T follicular helper cell (primary cell): Measurements from ENCODE around the gene PPP2R2C.

Experiments
- DNase-seq: peaks from one replicate; pipeline ENCODE4 v3.0.0-alpha.2; 2020; ENCODE audit warnings: low read depth

Gene PPP2R2C

DNA sequence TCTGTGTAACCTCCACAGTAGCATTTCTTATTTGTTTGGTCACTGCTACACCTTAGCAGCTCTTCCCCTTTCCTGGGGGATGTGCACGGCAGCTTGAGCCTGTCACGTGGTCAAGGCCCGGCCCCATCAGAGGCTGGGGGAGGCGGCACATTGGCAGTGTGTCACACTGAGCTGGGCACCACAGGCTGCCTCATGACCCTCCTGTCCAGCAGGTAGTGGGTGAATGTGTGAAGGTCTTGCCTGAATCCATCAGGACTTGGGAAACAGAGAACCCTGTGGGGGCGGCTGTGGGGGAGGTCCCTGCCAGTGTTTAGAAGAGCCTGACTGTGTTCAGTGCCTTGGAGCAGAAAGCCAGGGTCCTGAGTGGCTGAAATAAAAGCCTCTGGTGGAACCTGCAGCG lies 169.5 kb downstream of the PPP2R2C start:
- DNase-seq, result no peak

DNA sequence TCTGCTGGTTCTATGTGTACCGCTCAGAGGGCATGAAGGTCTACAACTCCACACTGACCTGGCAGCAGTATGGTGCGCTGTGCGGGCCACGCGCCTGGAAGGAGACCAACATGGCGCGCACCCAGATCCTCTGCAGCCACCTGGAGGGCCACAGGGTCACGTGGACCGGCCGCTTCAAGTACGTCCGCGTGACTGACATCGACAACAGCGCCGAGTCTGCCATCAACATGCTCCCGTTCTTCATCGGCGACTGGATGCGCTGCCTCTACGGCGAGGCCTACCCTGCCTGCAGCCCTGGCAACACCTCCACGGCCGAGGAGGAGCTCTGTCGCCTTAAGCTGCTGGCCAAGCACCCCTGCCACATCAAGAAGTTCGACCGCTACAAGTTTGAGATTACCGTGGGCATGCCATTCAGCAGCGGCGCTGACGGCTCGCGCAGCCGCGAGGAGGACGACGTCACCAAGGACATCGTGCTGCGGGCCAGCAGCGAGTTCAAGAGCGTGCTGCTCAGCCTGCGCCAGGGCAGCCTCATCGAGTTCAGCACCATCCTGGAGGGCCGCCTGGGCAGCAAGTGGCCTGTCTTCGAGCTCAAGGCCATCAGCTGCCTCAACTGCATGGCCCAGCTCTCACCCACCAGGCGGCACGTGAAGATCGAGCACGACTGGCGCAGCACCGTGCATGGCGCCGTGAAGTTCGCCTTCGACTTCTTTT lies 170.5 kb downstream of the PPP2R2C start:
- DNase-seq, result no peak

DNA sequence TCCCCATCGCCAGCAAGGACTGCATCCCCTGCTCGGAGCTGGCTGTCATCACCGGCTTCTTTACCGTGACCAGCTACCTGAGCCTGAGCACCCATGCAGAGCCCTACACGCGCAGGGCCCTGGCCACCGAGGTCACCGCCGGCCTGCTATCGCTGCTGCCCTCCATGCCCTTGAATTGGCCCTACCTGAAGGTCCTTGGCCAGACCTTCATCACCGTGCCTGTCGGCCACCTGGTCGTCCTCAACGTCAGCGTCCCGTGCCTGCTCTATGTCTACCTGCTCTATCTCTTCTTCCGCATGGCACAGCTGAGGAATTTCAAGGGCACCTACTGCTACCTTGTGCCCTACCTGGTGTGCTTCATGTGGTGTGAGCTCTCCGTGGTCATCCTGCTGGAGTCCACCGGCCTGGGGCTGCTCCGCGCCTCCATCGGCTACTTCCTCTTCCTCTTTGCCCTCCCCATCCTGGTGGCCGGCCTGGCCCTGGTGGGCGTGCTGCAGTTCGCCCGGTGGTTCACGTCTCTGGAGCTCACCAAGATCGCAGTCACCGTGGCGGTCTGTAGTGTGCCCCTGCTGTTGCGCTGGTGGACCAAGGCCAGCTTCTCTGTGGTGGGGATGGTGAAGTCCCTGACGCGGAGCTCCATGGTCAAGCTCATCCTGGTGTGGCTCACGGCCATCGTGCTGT lies 171.2 kb downstream of the PPP2R2C start:
- no peak for DNase-seq

DNA sequence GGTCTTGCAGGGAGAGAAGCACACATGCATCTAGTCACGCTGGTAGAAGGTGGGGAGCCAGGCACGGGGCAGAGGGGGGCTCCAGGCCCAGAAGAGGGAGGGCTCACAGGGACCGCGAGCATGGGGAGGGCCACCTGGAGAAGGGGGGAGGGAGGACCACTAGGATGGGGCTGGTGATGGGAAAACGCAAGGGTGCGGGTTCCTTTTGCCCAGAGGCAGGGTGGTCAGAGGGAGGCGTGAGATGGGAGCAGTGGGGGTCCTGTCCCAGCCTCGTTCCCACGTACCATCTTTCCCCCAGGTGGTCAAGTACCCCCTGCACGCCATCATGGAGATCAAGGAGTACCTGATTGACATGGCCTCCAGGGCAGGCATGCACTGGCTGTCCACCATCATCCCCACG lies 172.1 kb downstream of the PPP2R2C start:
- no peak for DNase-seq

DNA sequence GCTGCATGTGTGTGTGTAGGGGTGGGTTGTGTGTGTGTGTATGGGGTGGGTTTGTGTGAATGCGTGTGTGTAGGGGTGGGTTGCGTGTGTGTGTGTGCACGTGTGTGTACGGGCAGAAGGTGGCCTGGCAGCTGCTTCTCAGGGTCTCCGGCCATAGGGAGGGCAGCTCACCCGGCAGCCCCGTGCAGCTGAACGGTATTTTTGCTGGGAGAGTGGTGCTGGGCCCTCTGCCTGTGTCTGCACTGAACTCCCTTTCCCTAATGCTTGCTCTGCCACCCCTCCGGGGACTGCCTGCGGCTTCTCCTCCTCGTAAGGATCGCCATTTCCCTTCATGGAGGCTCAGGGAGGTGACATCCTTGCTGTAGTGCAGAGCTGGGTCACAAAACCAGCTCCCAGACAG lies 172.5 kb downstream of the PPP2R2C start:
- DNase-seq, result no peak

DNA sequence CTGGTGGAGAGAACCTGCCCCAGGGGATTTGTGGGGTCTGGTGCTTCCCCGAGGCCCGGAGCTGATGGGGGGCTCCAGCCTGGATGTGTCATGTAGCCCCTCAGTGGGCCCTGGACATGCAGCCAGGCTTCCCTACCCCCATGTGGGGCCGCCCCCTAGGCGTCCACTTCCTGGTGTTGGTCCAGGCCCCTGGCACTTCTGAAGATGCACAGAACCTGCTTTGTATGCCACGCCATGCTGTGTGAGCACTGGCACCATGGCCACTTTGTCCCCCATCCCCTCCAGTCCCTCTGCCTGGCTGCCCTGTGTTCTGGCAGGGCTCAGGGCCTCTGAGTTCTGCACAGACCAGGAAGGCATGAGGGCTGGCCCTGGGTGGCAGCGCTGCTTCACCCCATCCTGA lies 173.6 kb downstream of the PPP2R2C start:
- no peak for DNase-seq

DNA sequence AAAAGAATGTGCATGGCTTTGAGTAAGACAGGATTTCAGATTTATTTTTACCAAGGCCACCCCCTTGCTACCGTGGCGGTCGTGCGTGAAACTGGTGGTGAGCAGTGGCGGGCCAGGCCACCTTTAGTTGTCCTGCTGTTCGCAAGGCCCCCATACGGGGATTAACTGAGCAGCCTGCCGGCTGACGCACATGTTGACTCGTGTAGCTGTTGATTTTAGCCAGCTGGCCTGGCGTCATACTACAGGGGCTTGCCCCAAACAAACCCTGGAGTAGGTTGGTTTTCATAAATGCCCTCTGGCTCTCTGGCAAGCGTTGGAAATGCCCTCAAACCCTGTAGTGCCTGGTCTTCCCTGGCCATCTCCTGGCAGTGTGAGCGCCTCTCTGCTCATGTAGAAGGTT lies 174.4 kb downstream of the PPP2R2C start:
- no peak for DNase-seq

DNA sequence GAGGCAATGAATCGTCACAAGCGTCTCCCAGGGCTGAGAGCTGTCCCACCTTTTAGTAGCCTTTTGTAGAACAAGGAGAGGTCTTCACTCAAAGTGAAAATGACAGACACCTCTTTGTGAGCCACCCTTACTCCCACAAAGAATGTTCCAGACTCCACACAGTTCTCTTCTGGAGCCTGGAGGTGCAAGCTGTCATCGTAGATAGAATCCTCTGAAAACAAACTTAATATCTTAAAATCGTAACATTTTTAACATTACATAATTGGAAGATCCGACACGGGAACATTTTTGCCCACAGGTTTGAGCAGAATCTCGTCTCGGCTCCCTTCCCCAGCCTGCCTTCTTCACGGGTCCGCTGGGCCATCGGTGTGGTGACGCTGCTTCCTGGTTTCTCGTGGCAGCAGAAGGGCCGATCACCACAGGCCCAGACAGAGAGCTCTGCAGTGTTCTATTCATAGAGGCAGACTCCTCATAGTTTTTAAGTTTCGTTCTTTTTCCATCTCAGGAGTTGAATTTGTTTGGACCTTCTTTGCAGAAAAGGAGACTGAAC lies 175.1 kb downstream of the PPP2R2C start:
- no peak for DNase-seq

DNA sequence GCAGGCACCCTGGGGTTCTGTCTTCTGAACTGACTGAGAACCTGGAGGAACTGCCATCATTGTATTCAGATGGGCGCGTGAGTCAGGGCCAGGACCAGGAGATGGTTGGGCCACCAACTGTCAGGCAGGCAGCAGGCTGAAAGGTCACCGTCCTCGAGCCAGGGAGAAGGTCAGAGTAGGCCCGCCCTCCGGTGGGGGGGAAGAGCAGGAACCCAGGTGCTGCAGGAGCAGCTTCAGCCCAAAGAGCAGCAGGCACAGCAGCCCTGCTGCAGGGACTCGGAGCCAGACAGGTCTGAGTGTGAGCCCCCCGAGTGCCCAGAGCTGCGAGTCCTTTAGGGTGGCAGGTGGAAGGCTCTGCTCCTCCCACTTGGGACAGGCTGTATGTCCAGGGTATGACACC lies 176.4 kb downstream of the PPP2R2C start:
- DNase-seq, result no peak

DNA sequence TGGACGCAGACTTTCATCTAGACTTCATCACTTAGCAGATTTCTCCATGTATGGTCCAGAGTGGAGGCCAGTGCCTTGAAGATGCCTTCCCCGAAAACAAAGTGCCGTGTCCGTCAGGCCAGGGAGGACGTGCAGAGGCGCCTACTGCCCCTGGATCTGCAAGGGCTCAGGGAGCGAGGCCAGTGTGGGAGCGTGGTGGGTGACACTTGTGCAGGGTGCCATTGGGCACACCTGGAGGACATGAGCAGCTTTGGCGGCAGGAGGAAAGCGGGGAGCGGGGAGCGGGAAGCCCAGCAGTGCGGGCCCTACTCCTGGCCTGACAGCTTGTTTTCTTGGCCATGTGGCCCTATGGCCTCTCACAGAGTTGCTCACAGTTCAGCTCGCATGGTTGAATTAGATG lies 176.9 kb downstream of the PPP2R2C start:
- no peak for DNase-seq

DNA sequence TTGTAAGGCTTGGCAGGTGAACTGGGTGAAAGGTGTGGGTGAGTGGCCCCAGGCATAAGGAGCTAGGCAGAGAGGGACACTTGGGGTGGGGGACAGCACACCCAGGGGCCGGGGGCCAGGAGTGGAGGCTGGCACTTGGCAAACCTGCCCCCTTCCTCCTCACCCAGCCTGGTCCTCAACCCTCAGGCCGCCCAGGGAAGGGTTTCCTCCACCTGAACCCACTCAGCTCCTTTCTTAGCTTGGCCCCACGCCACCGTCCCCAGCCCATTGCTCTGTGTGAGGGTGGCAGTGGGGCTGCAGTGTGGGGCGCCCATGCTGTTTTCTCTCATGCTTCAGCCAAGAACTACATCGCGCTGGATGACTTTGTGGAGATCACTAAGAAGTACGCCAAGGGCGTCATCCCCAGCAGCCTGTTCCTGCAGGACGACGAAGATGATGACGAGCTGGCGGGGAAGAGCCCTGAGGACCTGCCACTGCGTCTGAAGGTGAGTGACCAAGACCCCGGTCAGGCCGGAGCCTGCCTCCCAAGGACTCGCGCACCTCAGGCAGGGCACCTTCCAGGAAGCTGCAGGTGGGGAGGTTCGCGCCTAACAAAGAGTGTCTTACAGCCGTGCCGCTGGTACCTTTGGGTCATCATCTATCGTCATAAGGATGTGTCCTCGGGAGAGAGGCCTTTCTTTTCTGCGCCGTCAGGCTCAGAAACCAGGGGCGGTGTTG lies 177.6 kb downstream of the PPP2R2C start:
- no peak for DNase-seq

DNA sequence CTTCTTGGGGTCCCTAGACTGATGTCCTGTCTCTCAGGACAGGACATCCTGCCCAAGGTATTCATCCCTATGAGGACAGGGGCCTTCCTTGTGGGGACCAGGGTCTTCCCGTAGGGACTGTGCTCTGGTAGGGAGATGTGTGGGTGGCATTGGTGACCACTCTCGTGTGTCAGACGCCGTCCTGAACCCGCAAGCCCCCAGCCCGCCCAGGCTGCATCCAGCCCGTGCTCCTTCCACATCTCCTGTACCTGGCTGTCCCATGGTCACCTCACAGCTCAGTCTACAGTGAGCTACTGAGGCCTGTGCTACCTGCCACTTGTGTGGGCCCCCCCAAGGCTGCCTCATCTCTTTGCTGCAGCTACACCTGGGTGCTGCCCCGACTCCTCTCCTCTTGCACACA lies 178.8 kb downstream of the PPP2R2C start:
- DNase-seq, result no peak

DNA sequence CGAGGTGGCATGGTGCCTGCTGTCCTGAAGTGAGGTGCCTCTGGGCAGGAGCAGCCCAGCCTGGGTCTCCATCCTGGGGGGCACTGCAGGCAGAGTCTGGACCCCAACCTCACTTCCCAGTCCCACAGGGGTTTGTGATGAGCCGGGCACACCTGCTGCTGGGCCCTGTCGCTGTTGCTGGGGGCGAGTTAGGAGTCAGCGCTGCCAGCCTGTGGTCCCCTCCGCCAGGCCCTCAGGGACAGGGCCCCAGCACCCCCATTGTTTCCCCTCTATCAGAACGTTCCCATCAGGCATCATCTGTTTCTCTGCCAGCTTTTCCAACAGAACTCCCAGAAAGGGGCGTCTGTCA lies 179.3 kb downstream of the PPP2R2C start:
- DNase-seq, result no peak

DNA sequence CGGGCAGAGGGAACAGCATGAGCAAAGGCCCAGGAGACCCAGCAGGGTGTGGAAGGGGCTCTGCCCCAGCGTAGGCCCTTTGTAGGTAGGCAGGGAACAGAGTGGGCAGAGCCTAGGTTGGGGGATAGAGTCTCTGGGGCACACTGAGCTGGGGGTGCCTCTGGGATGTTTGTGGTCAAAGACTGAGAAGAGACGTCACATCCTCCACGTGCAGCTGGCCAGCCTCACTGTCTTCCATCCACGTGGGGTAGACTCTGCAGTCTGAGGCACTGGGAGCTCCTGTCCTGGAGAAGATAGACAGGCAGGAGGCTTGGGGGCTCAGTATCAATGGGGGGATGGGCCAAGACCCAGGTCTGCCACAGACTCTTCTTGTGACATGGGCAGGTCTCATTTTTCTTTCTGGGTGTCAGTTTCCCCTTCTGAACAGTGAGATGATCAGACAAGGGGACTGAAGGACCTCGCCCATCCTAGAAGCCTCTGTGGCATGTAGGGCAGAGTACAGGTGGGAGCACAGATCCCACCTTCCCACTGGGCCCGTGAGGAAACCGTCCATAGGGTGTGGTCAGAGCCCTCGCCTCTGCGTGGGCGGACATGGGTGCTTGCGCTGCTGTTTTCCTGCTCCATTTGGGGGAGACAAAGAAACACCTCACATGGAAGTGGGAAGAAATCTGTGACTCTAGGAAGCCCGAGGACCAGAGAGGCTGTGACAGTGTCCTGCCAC lies 179.9 kb downstream of the PPP2R2C start:
- no peak for DNase-seq

DNA sequence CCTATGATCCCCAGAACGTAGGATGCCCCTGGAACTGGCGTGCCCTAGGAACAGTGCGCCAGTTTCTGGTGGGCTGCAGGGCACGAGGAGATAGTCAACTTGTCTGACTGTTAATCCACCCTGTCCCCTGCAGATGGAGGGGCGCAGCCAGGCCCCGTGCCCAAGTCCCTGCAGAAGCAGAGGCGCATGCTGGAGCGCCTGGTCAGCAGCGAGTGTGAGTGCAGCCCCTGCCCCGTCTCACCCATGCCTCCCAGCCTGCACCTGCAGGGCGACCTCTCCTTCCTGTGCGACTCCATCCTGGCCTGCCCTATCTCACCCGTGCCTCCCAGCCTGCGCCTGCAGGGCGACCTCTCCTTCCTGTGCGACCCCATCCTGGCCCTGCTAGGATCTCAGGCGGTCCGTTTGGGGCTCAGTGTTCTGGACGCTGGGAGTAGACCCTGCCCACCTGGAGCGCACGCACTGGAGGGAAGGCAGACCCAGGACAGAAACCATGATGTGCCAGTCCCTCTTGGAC lies 180.6 kb downstream of the PPP2R2C start:
- DNase-seq, result no peak

DNA sequence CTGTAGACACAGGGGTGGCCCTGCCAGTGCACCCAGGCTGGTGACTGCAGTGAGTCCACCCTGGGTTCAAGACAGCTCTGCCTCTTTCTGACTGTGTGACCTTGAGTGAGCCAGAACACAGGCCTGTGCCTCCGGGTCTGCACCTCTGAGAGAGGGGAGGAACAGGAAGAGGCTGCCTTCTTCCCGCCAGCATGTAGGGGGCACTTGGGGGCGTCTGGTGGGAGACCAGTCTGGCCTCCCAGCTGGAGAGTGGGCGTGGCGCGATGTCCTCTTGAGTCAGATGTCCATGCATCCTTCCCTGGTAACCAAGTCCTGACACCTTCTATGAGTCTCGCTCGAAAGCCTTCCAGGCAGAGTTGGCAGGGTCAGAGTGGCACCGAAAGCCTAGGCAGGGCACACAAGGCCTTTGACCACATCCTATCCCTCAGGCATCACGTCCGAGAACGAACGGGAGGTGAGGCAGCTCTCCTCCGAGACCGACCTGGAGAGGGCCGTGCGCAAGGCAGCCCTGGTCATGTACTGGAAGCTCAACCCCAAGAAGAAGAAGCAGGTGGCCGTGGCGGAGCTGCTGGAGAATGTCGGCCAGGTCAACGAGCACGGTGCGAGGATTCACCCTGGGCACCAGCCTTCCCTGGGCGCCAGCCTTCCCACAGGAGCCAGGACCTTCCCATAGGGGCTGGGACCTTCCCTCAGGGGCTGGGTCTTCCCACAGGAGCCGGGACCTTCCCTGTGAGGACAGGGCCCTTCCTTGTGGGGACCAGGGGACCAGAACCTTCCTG lies 181.5 kb downstream of the PPP2R2C start:
- DNase-seq, result no peak

DNA sequence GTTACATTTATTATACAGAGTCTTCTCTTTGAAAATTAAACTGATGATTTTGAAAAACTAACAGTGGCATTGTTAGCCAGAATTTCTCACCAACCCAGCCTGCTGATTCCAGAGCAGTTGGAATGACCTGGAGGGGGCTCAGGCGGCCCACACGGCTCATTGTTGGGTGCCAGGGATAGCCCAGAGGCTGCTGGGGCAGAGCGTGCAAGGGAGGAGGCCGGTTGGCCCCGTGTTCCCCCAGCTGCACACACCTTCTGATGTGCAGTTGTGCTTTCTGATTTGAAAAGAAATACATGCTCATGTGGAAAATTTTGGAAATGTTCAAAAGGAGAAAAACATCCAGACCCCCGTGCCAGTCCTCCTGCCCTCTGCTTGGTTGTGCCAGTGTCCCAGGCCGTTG lies 182.2 kb downstream of the PPP2R2C start:
- no peak for DNase-seq

DNA sequence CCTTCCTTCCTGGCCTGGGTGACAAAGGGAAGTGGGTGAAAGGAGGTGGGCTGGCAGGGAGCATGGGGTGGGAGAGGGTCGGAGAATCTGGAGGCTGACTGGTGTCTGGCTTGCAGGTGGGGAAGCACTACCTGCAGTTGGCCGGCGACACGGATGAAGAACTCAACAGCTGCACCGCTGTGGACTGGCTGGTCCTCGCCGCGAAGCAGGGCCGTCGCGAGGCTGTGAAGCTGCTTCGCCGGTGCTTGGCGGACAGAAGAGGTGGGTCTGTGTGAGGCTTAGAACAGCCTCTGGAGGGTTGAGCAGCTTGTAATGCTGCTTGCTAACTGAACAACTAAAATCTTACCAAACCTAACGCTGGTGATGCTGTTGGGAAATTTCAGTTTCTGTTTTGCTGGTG lies 183.5 kb downstream of the PPP2R2C start:
- no peak for DNase-seq

DNA sequence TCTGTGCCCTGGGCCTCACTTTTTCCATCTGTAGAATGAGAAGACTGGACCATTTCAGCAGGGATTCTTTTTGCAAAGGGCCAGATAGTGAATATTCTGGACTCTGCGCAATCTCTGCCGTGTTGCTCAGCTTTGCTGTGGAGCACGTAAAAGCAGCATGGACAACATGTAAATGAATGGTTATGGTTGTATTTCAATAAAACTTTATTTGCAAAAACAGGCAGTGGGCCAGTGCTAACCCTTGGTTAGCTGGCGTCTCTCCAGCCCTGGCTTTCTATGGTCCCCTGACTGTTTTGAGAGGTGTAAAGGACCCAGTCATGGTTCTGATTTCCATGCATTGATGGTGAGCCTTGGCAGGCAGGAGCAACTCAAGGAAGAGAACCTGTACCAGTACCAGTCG lies 184.1 kb downstream of the PPP2R2C start:
- no peak for DNase-seq

DNA sequence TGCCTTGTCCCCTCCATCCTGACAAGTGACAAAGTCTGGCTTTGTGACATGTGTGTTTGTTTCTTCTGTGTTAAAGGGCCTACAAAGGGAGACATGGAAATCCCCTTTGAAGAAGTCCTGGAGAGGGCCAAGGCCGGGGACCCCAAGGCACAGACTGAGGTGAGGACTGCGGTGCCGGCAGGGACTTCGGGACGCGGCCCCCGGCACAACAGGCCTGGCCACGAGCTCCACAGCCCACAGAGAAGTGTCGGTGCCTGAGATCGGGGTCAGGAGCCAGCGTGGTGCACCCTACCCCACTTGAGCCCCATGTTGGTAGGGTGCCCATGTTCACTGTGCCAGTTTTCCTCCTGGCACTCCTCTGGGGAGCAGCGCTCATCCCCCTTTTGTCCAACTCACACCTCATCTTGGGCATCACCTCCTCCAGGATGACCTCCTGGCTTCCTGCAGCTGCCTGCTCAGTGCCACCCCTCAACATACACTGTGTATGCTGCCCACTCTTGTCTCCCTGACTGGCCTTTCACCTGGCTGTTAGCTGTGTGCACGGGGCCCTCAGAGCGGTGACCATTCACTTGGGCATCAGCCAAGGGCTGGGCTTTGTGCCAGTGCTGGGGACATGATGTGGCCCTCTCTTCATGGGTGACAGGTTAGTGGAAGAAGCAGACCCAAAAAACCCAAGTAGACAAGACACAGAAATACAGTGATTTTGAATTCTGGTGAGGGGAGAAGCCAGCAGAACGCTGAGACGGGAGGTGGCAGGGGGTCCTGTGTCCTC lies 185.2 kb downstream of the PPP2R2C start:
- DNase-seq, result no peak

DNA sequence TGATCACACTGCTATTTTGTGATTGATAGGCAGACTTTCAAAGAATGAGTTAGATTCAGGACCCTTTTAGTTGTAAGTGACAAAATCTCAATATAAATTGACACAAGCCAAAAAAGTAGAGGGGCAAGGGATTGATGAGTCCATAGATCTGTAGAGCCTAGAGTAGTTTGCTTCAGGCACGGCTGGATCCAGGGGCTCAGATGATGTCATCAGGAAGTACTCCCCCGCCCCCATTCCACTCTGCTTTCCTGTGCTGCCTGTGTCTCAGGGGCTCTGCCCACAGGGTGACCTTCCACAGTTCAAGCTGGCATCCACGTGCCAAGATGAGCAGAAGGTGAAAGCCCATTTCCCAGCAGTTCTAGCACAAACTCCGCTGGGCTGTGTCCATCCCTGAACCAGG lies 189.1 kb downstream of the PPP2R2C start:
- no peak for DNase-seq
